ENCODE data around the gene ZNF280A. TPM values are rescaled to one million over a fixed set of nuclear protein-coding genes. Genes with fewer than 3 reads are reported as not detected.

Gene ZNF280A, protein sequence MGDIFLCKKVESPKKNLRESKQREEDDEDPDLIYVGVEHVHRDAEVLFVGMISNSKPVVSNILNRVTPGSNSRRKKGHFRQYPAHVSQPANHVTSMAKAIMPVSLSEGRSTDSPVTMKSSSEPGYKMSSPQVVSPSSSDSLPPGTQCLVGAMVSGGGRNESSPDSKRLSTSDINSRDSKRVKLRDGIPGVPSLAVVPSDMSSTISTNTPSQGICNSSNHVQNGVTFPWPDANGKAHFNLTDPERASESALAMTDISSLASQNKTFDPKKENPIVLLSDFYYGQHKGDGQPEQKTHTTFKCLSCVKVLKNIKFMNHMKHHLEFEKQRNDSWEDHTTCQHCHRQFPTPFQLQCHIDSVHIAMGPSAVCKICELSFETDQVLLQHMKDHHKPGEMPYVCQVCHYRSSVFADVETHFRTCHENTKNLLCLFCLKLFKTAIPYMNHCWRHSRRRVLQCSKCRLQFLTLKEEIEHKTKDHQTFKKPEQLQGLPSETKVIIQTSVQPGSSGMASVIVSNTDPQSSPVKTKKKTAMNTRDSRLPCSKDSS
- total RNA-seq, result not detected
- polyA plus RNA-seq, result not detected

DNA sequence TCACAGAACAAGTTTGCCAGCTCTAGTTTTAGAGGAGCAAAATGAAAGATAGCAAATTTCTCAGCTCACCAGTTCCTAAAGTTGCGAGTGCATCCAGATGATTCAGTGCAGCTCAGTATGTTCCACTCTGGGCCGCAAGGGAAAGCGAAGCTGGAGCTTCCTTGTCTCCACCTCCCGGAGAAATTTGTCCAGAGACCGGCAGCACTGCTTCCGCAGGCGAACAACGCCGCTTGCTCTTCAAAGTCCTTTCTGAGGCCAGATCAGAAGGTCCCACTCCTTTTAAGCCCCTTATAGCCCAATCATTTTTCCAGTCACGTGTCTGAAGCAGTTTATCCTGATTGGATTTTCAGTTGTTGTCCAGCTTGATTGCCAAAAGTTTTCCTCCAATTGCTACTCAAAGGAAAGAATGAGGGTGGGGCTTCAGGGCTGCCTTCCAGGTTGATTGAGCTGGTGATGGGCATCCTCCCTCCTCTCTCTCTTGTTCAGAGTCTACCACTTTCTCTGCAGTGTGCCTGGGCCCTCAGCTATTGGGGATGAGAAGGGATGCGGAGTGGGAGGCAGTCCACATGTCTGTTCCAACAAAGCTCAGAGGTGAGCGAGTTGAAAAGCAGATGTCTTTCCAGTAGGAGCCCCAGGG is at the start of gene ZNF280A:
Gene ZNF280A, minus strand, starts transcription at position 251 of the 637 bp plus-strand sequence. CDS start 4,640 bp downstream, outside the sequence.
- peaks cover 14% of the 10 kb centered on the region for H3K4me1 ChIP-seq (ENCODE audit: insufficient read depth, low read length)
- H3K27me3 ChIP-seq (ENCODE audit: insufficient read depth, low read length, poor library complexity, severe bottlenecking), result no peaks in the 10 kb centered on the region
- Mint-ChIP-seq H3K27me3 (peaks cover 16 to 38% of the 10 kb centered on the region in 2 donors), H3K9me3 (no peaks in the 10 kb centered on the region), H3K4me1 (no peaks in the 10 kb centered on the region), H3K36me3 (peaks cover 0 to 3% (median 0%) of the 10 kb centered on the region in 3 donors), H3K27ac (peak within 1 kb of the TSS in 1 of 8 donors; percentile 30), H3K4me3 (no peak within 1 kb of the TSS)
- H3K27ac ChIP-seq (ENCODE audit: low read depth, low read length), result peak within 1 kb of the TSS; percentile 81
- H3K4me3 ChIP-seq (ENCODE audit: low read length), result peak within 1 kb of the TSS; percentile 38
- DNase-seq, result no peak
- H3K9me3 ChIP-seq (ENCODE audit: low read length), result no peaks in the 10 kb centered on the region
- CTCF ChIA-PET, result no interaction called here
- H3K36me3 ChIP-seq (ENCODE audit: insufficient read depth, low read length), result no peaks in the 10 kb centered on the region
- POLR2A ChIA-PET, result interaction anchor here (0.6 kb wide), 1 partner anchor 132 kb away, joined by 3 read pairs; no protein-coding TSS in a partner anchor

DNA sequence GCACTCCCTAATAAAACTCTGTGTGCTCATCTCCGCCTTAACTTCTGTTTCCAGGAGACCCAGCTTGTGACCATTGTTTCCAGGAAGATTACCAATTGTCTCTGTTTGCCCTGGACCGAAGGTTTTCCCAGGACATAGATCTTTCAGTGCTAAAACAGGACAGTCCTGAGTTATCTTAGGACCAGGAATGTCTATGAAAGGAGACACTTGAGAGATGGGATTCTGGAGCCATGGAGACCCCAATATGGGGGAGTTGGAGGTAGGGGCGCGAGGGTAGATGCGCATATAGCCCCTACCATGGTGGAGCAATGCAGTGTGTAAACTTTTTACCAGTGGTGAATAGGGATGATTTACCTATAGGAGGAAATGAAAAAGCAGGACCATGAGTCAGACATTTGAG is 49.1 kb upstream of the ZNF280A start:
- H3K27ac Mint-ChIP-seq, result no peak overlapping the region
- DNase-seq, result no peak
- peaks cover 17 to 61% of the 10 kb centered on the region in 2 donors for H3K27me3 Mint-ChIP-seq
- H3K9me3 Mint-ChIP-seq, result no peaks in the 10 kb centered on the region
- H3K36me3 Mint-ChIP-seq, result no peaks in the 10 kb centered on the region
- Histone ChIP-seq H3K27me3 (ENCODE audit: insufficient read depth, low read length, poor library complexity, severe bottlenecking) (peaks cover 3% of the 10 kb centered on the region), H3K27ac (ENCODE audit: low read depth, low read length) (no peak overlapping the region), H3K4me3 (ENCODE audit: low read length) (no peak overlapping the region), H3K9me3 (ENCODE audit: low read length) (no peaks in the 10 kb centered on the region), H3K4me1 (ENCODE audit: insufficient read depth, low read length) (no peaks in the 10 kb centered on the region), H3K36me3 (ENCODE audit: insufficient read depth, low read length) (no peaks in the 10 kb centered on the region)
- no peak overlapping the region for H3K4me3 Mint-ChIP-seq
- H3K4me1 Mint-ChIP-seq, result no peaks in the 10 kb centered on the region
- ChIA-PET CTCF (no interaction called here), POLR2A (no interaction called here)

DNA sequence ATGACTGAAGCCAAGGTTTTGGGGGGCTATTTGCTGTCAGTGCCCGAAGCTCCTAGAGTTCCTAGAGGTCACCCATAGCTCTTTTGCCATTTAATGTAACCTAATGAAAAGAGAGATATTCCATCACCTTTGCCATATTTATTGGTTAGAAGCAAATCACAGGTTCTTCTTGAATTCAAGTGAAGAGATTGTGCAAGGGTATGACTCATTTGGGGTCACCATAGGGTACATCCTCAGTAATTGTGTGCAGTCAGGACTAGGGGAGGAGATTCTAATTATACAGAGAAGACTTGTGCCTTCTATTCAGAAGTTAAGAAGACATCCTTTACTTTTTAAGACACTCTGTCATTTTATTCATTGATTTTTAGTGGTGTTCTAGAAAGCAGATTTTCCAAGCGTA is 45.9 kb upstream of the ZNF280A start:
- Histone ChIP-seq H3K27me3 (ENCODE audit: insufficient read depth, low read length, poor library complexity, severe bottlenecking) (peaks cover 3% of the 10 kb centered on the region), H3K9me3 (ENCODE audit: low read length) (no peaks in the 10 kb centered on the region), H3K27ac (ENCODE audit: low read depth, low read length) (no peak overlapping the region), H3K4me3 (ENCODE audit: low read length) (no peak overlapping the region), H3K36me3 (ENCODE audit: insufficient read depth, low read length) (no peaks in the 10 kb centered on the region), H3K4me1 (ENCODE audit: insufficient read depth, low read length) (no peaks in the 10 kb centered on the region)
- ChIA-PET CTCF (interaction anchor here (1.5 kb wide), 1 partner anchor 20 kb away, joined by 7 read pairs; no protein-coding TSS in a partner anchor), POLR2A (no interaction called here)
- Mint-ChIP-seq H3K4me3 (no peak overlapping the region), H3K9me3 (no peaks in the 10 kb centered on the region), H3K27me3 (peaks cover 10 to 42% of the 10 kb centered on the region in 2 donors), H3K36me3 (no peaks in the 10 kb centered on the region), H3K27ac (no peak overlapping the region), H3K4me1 (no peaks in the 10 kb centered on the region)
- no peak for DNase-seq

GRCh38 chr22:22558972-22559603 is 39.0 kb upstream of the ZNF280A start, which contains the start of gene PRAME:
PRAME (minus strand) TSS chr22:22559265; CDS start chr22:22556832, 2,433 bp downstream.
- Mint-ChIP-seq H3K27ac (no peak within 1 kb of the TSS), H3K9me3 (no peaks in the 10 kb centered on the region), H3K36me3 (no peaks in the 10 kb centered on the region), H3K4me3 (no peak within 1 kb of the TSS), H3K27me3 (peaks cover 0 to 4% of the 10 kb centered on the region in 2 donors), H3K4me1 (peaks cover 0 to 4% (median 4%) of the 10 kb centered on the region in 3 donors)
- ChIA-PET POLR2A (no interaction called here), CTCF (interaction anchor here (1.1 kb wide), 1 partner anchor 473 kb away, joined by 3 read pairs; no protein-coding TSS in a partner anchor)
- Histone ChIP-seq H3K27ac (ENCODE audit: low read depth, low read length) (peak within 1 kb of the TSS; percentile 100), H3K9me3 (ENCODE audit: low read length) (no peaks in the 10 kb centered on the region), H3K36me3 (ENCODE audit: insufficient read depth, low read length) (no peaks in the 10 kb centered on the region), H3K4me3 (ENCODE audit: low read length) (peak within 1 kb of the TSS; percentile 22), H3K4me1 (ENCODE audit: insufficient read depth, low read length) (peaks cover 8% of the 10 kb centered on the region), H3K27me3 (ENCODE audit: insufficient read depth, low read length, poor library complexity, severe bottlenecking) (no peaks in the 10 kb centered on the region)
- peak; percentile 44 to 73 (median 49) for DNase-seq

DNA sequence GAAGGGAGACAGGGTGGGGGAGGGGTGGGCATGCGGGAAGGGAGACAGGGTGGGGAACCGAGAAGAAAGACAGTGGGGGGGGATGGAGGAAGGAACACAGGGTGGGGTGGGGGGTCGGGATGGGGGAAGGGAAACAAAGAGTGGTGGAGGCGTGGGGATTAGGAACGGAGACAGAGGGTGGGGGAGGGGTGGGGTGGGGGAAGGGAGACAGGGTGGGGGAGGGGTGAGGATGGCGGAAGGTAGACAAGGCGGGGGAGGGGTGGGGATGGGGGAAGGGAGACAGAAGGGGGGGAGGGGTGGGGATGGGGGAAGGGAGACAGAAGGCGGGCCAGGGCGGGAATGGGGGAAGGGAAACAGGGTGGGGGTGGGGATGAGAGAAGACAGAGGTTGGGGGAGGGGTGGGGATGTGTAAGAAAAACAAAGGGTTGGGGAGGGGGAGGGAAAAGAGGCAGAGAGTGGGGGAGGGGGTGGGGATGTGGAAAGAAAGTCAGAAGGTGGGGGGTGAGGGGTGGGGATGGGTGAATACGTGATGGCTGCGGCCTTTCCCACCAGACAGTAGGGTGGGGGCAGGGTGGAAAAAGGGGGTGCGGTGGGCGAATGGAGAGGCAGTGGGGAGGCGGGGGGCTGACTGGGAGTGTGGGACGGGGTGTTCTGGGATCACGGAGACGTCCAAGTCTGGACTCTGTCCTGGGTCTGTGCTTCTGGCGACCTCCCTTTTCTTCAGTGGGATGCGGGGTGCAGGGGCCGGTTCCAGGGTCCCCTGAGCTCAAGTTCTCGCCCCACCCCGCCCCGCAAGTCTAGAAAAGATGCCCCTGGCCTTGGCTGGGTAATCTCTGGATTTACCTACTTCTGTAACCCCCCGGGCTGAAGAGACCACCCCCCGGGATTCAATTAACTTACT is 38.3 kb upstream of the ZNF280A start:
- H3K9me3 Mint-ChIP-seq, result no peaks in the 10 kb centered on the region
- Histone ChIP-seq H3K9me3 (ENCODE audit: low read length) (no peaks in the 10 kb centered on the region), H3K27ac (ENCODE audit: low read depth, low read length) (peak overlapping the region; percentile 100), H3K4me1 (ENCODE audit: insufficient read depth, low read length) (peaks cover 8% of the 10 kb centered on the region), H3K4me3 (ENCODE audit: low read length) (peak overlapping the region; percentile 22), H3K36me3 (ENCODE audit: insufficient read depth, low read length) (no peaks in the 10 kb centered on the region), H3K27me3 (ENCODE audit: insufficient read depth, low read length, poor library complexity, severe bottlenecking) (no peaks in the 10 kb centered on the region)
- peaks cover 0 to 2% of the 10 kb centered on the region in 2 donors for H3K27me3 Mint-ChIP-seq
- H3K4me3 Mint-ChIP-seq, result no peak overlapping the region
- POLR2A ChIA-PET, result no interaction called here
- H3K27ac Mint-ChIP-seq, result no peak overlapping the region
- H3K36me3 Mint-ChIP-seq, result no peaks in the 10 kb centered on the region
- CTCF ChIA-PET, result no interaction called here
- peaks cover 0 to 4% (median 4%) of the 10 kb centered on the region in 3 donors for H3K4me1 Mint-ChIP-seq
- no peak for DNase-seq

GRCh38 chr22:22556995-22557925 is 37.2 kb upstream of the ZNF280A start:
- Histone ChIP-seq H3K27ac (ENCODE audit: low read depth, low read length) (peak overlapping the region; percentile 98), H3K4me3 (ENCODE audit: low read length) (peak overlapping the region; percentile 61), H3K4me1 (ENCODE audit: insufficient read depth, low read length) (peaks cover 8% of the 10 kb centered on the region), H3K27me3 (ENCODE audit: insufficient read depth, low read length, poor library complexity, severe bottlenecking) (no peaks in the 10 kb centered on the region), H3K36me3 (ENCODE audit: insufficient read depth, low read length) (no peaks in the 10 kb centered on the region), H3K9me3 (ENCODE audit: low read length) (no peaks in the 10 kb centered on the region)
- DNase-seq, result no peak
- H3K27me3 Mint-ChIP-seq, result peaks cover 0 to 2% of the 10 kb centered on the region in 2 donors
- ChIA-PET POLR2A (no interaction called here), CTCF (no interaction called here)
- no peak overlapping the region for H3K27ac Mint-ChIP-seq
- no peaks in the 10 kb centered on the region for H3K36me3 Mint-ChIP-seq
- H3K4me3 Mint-ChIP-seq, result no peak overlapping the region
- H3K9me3 Mint-ChIP-seq, result no peaks in the 10 kb centered on the region
- H3K4me1 Mint-ChIP-seq, result peaks cover 0 to 4% (median 4%) of the 10 kb centered on the region in 3 donors

Measured in CD8-positive, alpha-beta memory T cell (primary cell).